MCF 10A (cell line): ENCODE results near the gene IQCM. TPM values are rescaled to one million over a fixed set of nuclear protein-coding genes. Genes with fewer than 3 reads are reported as not detected.
"Not testable (repeated sequence)": the region's sequence is repeated elsewhere in the genome, so short reads cannot be mapped to it uniquely, and the experiment has no call there.

Experiments
- BruUV-seq: library from RNA; stranded (reverse); fragments of 400-500 nt; replicated peaks from 2 replicates; lab custom pipeline; 2021; lab: Mats Ljungman, UMichigan
- CTCF ChIA-PET: fragments of 300-600 bp; sonication (Branson Sonifier 250); formaldehyde crosslinking; extraction: SDS; loops from one replicate; lab custom pipeline; 2021; ENCODE audit warnings: antibody characterized with exemption, inconsistent platforms; lab: Yijun Ruan, JAX
- POLR2A ChIA-PET: fragments of 300-600, 350-650 bp; sonication (Branson Sonifier 250); formaldehyde crosslinking; extraction: SDS; loops from one replicate; lab custom pipeline; 2020; ENCODE audit warnings: antibody characterized with exemption, inconsistent platforms; lab: Yijun Ruan, JAX
- DNase-seq: peaks from one replicate; pipeline ENCODE4 v3.0.0-alpha.2; 2018; ENCODE audit not compliant: unreplicated experiment
- H3K27ac Mint-ChIP-seq: one replicate; pipeline ENCODE4 v1.8.0; 2022; ENCODE audit warnings: mild to moderate bottlenecking, low read depth, mixed read lengths; ENCODE audit not compliant: unreplicated experiment
- H3K27me3 Mint-ChIP-seq: one replicate; pipeline ENCODE4 v1.8.0; 2022; ENCODE audit warnings: mixed read lengths; ENCODE audit not compliant: insufficient read depth, unreplicated experiment
- H3K36me3 Mint-ChIP-seq: one replicate; pipeline ENCODE4 v1.8.0; 2022; ENCODE audit warnings: mild to moderate bottlenecking, moderate library complexity, mixed read lengths; ENCODE audit not compliant: insufficient read depth, unreplicated experiment
- H3K4me1 Mint-ChIP-seq: one replicate; pipeline ENCODE4 v1.8.0; 2022; ENCODE audit warnings: mixed read lengths; ENCODE audit not compliant: insufficient read depth, unreplicated experiment
- H3K4me3 Mint-ChIP-seq: one replicate; pipeline ENCODE4 v1.8.0; 2022; ENCODE audit warnings: mild to moderate bottlenecking, moderate library complexity, mixed read lengths; ENCODE audit not compliant: unreplicated experiment
- H3K9me3 Mint-ChIP-seq: one replicate; pipeline ENCODE4 v1.8.0; 2022; ENCODE audit warnings: mixed read lengths; ENCODE audit not compliant: unreplicated experiment
- intact Hi-C: fragments of 100-400 bp; cut with micrococcal nuclease; formaldehyde crosslinking; loops from 2 replicates; pipeline ENCODE4 v1.14.1; 2022
- total RNA-seq: library from RNA; stranded (reverse); gene quantifications from 2 replicates; pipeline ENCODE4 v1.2.3, GENCODE V29; 2022
- TF ChIP-seq, protein P1 (sequence below): fragments of 200-600 bp; IDR thresholded peaks from one replicate; pipeline ENCODE4 v1.8.0; 2022; ENCODE audit warnings: antibody characterized with exemption, mild to moderate bottlenecking; ENCODE audit not compliant: unreplicated experiment

IQCM gene
- total RNA-seq, 1 experiment from 2014 or later: not detected

DNA sequence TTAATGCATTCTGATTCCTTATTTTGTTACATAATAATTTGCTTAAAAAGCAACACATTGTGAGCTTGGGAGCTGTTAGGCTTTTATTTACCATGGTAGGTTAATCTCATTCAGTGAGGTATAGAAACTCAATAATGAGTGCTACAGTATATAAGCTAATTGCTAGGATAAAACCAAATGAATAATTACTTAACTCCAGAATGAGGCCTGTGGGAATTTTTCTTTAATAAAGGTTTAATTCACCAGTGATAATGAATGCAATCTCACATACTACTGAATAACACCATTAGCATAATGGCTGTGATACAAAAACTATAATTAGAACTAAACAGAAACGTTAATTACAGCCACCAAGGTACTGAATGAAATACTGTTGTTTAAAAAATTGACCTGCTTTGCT, 326.3 kb downstream of the IQCM start:
- Mint-ChIP-seq H3K4me3 (no peak overlapping the region), H3K27ac (no peak overlapping the region), H3K4me1 (no peaks in the 10 kb centered on the region), H3K9me3 (no peaks in the 10 kb centered on the region), H3K27me3 (no peaks in the 10 kb centered on the region), H3K36me3 (no peaks in the 10 kb centered on the region)
- POLR2A ChIA-PET: interaction anchor here (0.6 kb wide), 1 partner anchor 138 kb away, joined by 4 read pairs; no protein-coding TSS in a partner anchor
- TF ChIP-seq, protein P1, sequence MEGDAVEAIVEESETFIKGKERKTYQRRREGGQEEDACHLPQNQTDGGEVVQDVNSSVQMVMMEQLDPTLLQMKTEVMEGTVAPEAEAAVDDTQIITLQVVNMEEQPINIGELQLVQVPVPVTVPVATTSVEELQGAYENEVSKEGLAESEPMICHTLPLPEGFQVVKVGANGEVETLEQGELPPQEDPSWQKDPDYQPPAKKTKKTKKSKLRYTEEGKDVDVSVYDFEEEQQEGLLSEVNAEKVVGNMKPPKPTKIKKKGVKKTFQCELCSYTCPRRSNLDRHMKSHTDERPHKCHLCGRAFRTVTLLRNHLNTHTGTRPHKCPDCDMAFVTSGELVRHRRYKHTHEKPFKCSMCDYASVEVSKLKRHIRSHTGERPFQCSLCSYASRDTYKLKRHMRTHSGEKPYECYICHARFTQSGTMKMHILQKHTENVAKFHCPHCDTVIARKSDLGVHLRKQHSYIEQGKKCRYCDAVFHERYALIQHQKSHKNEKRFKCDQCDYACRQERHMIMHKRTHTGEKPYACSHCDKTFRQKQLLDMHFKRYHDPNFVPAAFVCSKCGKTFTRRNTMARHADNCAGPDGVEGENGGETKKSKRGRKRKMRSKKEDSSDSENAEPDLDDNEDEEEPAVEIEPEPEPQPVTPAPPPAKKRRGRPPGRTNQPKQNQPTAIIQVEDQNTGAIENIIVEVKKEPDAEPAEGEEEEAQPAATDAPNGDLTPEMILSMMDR: no peak
- CTCF ChIA-PET: no interaction called here
- intact Hi-C loops: no loop called here
- no peak for DNase-seq
- no TSS peak for BruUV-seq

DNA sequence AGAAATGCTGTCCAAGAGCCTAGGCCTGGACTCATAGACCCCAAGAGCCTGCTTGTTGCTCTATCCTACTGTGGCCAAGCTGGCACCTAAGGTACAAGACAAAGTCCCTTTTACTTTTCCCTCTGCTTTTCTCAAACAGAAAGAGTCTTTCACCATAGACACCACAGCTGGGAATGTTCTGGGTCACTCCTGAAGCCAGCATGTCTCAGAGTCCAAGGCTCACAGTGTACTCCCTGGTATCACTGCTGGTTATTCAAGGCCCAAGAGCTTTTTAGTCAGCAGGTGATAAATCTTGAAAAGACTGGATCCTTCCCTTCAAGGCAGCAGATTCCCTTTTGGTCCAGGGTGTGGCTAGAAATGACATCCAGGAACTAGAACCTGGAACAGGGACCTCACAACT, 328.8 kb downstream of the IQCM start:
- intact Hi-C loops: no loop called here
- DNase-seq: no peak
- CTCF ChIA-PET: interaction anchor here (0.7 kb wide), 1 partner anchor 19 kb away, joined by 3 read pairs; no protein-coding TSS in a partner anchor

DNA sequence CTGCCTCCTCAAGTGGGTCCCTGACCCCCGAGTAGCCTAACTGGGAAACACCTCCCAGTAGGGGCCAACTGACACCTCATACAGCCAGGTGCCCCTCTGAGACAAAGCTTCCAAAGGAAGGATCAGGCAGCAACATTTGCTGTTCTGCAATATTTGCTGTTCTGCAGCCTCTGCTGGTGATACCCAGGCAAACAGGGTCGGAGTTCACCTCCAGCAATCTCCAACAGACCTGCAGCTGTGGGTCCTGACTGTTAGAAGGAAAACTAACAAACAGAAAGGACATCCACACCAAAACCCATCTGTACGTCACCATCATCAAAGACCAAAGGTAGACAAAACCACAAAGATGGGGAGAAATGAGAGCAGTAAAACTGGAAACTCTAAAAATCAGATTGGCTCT, 347.0 kb downstream of the IQCM start:
- H3K27ac Mint-ChIP-seq, H3K36me3 Mint-ChIP-seq, intact Hi-C loops, H3K27me3 Mint-ChIP-seq, H3K4me1 Mint-ChIP-seq, H3K4me3 Mint-ChIP-seq, H3K9me3 Mint-ChIP-seq, DNase-seq, BruUV-seq, CTCF ChIA-PET: not testable (repeated sequence)
- POLR2A ChIA-PET: interaction anchor here (0.6 kb wide), 1 partner anchor 44 kb away, joined by 3 read pairs; no protein-coding TSS in a partner anchor

More for the DNA sequence above, 328.8 kb downstream of the IQCM start:
- no peaks in the 10 kb centered on the region for H3K27me3 Mint-ChIP-seq
- H3K4me1 Mint-ChIP-seq: no peaks in the 10 kb centered on the region
- POLR2A ChIA-PET: no interaction called here
- BruUV-seq: no TSS peak
- no peaks in the 10 kb centered on the region for H3K9me3 Mint-ChIP-seq
- no peak overlapping the region for H3K27ac Mint-ChIP-seq
- TF ChIP-seq, protein P1: no peak
- no peak overlapping the region for H3K4me3 Mint-ChIP-seq
- no peaks in the 10 kb centered on the region for H3K36me3 Mint-ChIP-seq

DNA sequence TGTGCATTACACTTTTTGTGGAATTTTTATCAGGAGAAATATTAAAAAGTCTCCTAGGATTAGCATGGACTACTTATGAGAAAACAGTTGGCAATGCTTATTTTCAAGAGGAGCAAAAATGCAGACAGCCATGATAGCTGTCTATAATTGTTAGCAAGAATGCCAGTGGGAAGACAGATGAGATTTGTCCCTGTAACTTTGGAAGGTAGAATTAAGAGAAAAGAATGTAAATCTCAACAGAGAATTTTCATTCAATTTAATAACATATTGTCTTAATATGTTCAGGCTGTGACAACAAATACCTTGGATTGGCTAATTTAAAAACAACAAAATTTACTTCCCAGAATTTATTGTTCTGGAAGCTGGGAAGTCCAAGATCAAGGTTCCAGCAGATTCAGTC, 349.2 kb downstream of the IQCM start:
- H3K27ac Mint-ChIP-seq: no peak overlapping the region
- CTCF ChIA-PET: interaction anchor here (1.0 kb wide), 1 partner anchor 11 kb away, joined by 4 read pairs; no protein-coding TSS in a partner anchor
- no peaks in the 10 kb centered on the region for H3K36me3 Mint-ChIP-seq
- TF ChIP-seq, protein P1: no peak
- POLR2A ChIA-PET: no interaction called here
- no peaks in the 10 kb centered on the region for H3K4me1 Mint-ChIP-seq
- no peak for DNase-seq
- H3K27me3 Mint-ChIP-seq: no peaks in the 10 kb centered on the region
- no peaks in the 10 kb centered on the region for H3K9me3 Mint-ChIP-seq
- intact Hi-C loops: no loop called here
- no peak overlapping the region for H3K4me3 Mint-ChIP-seq
- BruUV-seq: no TSS peak
